Measurements from ENCODE around the gene ZNF341. TPM values are rescaled to one million over a fixed set of nuclear protein-coding genes. Genes with fewer than 3 reads are reported as not detected.

The ZNF341 gene
- total and polyA plus RNA-seq, 8 donors = 0.58 to 6.2 (median 1.9) TPM

- intact Hi-C loops (cut with DNase I; ENCODE audit: low total_unique reads) = no loop called here
- TF ChIP-seq POLR2AphosphoS5 (IDR thresholded peaks at IDR 0.05) (peak; percentile 22 to 80 (median 52)), EP300 (IDR thresholded peaks at IDR 0.05) (no peak)
- H3K9me3 ChIP-seq = no peaks in the 10 kb centered on the region
- H3K27me3 ChIP-seq = no peaks in the 10 kb centered on the region
- H3K36me3 ChIP-seq = peaks cover 0 to 3% (median 1%) of the 10 kb centered on the region in 4 donors
- WGBS, 5 donors = 3 to 15% (median 3%) methylated on average over 10 to 46 of the region's 46 CpGs
- H3K27ac ChIP-seq = peak within 1 kb of the TSS; percentile 68 to 87 (median 82)
- H3K4me1 ChIP-seq = peaks cover 12 to 21% (median 18%) of the 10 kb centered on the region in 4 donors
- H3K4me3 ChIP-seq = peak within 1 kb of the TSS; percentile 80 to 95 (median 88)
- peak; percentile 91 to 98 for DNase-seq
Observed at GRCh38 chr20:33719989-33720709, 11.6 kb upstream of the ZNF341 start, which contains the start of gene PXMP4. PXMP4 (minus strand) TSS chr20:33720310; CDS start chr20:33720207, 103 bp downstream.

DNA sequence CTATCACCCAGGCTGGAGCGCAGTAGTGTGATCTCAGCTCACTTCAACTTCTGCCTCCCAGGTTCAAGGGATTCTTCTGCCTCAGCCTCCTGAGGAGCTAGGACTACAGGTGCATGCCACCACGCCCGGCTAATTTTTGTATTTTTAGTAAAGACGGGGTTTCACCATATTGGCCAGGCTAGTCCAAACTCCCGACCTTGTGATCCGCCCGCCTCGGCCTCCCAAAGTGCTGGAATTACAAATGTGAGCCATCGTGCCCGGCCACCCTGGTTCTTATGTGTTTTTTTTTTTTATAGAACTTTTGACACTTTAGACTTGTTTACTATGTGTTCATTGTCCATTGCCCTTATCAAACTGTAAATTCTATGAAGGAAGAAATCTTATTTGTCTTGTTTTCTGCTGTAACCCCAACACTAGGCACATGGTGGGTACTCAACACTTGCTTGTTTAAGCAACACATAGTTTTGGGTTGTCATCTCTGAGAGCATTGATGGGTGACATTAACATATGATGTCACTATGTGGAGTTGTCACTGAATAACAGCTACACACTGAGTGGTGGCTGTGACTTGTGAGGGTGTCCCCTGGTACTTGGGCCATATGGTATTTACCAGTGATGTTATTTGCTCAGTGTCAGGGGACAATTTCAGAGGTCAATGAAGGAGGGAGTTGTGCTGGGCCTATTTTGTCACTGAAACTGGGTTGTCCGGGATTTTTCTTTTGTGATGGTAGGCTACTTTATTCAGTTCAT lies 10.2 kb upstream of the ZNF341 start:
- no peaks in the 10 kb centered on the region for H3K36me3 ChIP-seq
- no peaks in the 10 kb centered on the region for H3K27me3 ChIP-seq
- H3K9me3 ChIP-seq = no peaks in the 10 kb centered on the region
- 90 to 94% (median 92%) methylated on average over 11 of the region's 11 CpGs for WGBS, 5 donors
- intact Hi-C loops (cut with DNase I; ENCODE audit: low total_unique reads) = no loop called here
- no peak overlapping the region for H3K27ac ChIP-seq
- DNase-seq = no peak
- H3K4me1 ChIP-seq = peaks cover 12 to 21% (median 18%) of the 10 kb centered on the region in 4 donors
- TF ChIP-seq EP300 (IDR thresholded peaks at IDR 0.05) (no peak), POLR2A (IDR thresholded peaks at IDR 0.05) (no peak), POLR2AphosphoS5 (IDR thresholded peaks at IDR 0.05) (no peak)
- TF ChIP-seq, protein P1, sequence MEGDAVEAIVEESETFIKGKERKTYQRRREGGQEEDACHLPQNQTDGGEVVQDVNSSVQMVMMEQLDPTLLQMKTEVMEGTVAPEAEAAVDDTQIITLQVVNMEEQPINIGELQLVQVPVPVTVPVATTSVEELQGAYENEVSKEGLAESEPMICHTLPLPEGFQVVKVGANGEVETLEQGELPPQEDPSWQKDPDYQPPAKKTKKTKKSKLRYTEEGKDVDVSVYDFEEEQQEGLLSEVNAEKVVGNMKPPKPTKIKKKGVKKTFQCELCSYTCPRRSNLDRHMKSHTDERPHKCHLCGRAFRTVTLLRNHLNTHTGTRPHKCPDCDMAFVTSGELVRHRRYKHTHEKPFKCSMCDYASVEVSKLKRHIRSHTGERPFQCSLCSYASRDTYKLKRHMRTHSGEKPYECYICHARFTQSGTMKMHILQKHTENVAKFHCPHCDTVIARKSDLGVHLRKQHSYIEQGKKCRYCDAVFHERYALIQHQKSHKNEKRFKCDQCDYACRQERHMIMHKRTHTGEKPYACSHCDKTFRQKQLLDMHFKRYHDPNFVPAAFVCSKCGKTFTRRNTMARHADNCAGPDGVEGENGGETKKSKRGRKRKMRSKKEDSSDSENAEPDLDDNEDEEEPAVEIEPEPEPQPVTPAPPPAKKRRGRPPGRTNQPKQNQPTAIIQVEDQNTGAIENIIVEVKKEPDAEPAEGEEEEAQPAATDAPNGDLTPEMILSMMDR (IDR thresholded peaks at IDR 0.05) = no peak
- H3K4me3 ChIP-seq = no peak overlapping the region

DNA sequence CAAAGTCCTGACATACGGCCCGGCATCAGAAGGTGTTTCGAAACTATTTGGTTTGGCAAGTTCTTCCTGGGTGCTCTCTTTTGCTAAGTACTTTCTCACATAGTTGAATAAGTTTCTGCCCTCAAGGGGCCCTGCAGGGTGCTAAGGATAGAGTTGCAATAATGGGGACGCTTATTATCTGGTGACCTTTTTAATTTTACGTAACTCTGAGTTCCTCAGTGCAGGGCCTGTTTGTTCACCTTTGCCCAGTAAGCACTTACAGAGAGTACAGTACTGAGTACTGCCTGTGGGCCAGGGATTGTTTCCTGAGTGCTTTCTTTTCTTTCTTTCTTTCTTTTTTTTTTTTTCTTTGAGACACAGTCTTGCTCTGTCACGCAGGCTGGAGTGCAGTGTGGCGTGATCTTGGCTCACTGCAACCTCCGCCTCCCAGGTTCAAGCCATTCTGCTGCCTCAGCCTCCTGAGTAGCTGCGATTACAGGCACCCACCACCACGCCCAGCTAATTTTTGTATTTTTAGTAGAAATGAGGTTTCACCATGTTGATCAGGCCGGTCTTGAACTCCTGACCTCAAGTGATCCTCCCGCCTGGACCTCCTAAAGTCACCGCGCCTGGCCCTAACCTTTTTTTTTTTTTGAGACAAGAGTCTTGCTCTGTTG lies 7.2 kb upstream of the ZNF341 start:
- intact Hi-C loops (cut with DNase I; ENCODE audit: low total_unique reads) = no loop called here
- Histone ChIP-seq H3K4me1 (peaks cover 2 to 9% (median 8%) of the 10 kb centered on the region in 4 donors), H3K4me3 (no peak overlapping the region), H3K9me3 (no peaks in the 10 kb centered on the region), H3K27me3 (no peaks in the 10 kb centered on the region), H3K36me3 (no peaks in the 10 kb centered on the region), H3K27ac (peak overlapping the region in 3 of 5 donors; percentile 5 to 51 (median 13))
- 63 to 76% (median 67%) methylated on average over 14 of the region's 14 CpGs for WGBS, 5 donors
- DNase-seq = peak; percentile 53 to 58
- TF ChIP-seq POLR2AphosphoS5 (IDR thresholded peaks at IDR 0.05) (no peak), POLR2A (IDR thresholded peaks at IDR 0.05) (no peak), EP300 (IDR thresholded peaks at IDR 0.05) (no peak)
- TF ChIP-seq, protein P1 (IDR thresholded peaks at IDR 0.05) = no peak

- H3K27me3 ChIP-seq = no peaks in the 10 kb centered on the region
- H3K9me3 ChIP-seq = no peaks in the 10 kb centered on the region
- TF ChIP-seq POLR2A (IDR thresholded peaks at IDR 0.05) (no peak), EP300 (IDR thresholded peaks at IDR 0.05) (no peak)
- no peak overlapping the region for H3K27ac ChIP-seq
- no peak for DNase-seq
- intact Hi-C loops (cut with DNase I; ENCODE audit: low total_unique reads) = no loop called here
- H3K4me3 ChIP-seq = no peak overlapping the region
- H3K4me1 ChIP-seq = peaks cover 0 to 2% (median under 1%) of the 10 kb centered on the region in 4 donors
- no peaks in the 10 kb centered on the region for H3K36me3 ChIP-seq
- 71 to 76% (median 75%) methylated on average over 7 of the region's 7 CpGs for WGBS, 5 donors
Observed at GRCh38 chr20:33725607-33726264, 6.1 kb upstream of the ZNF341 start.

GRCh38 chr20:33727115-33727479 lies 4.7 kb upstream of the ZNF341 start:
- 88 to 97% (median 89%) methylated on average over 5 of the region's 5 CpGs for WGBS, 5 donors
- no peak for DNase-seq
- no peaks in the 10 kb centered on the region for H3K27me3 ChIP-seq
- H3K4me3 ChIP-seq = no peak overlapping the region
- H3K9me3 ChIP-seq = no peaks in the 10 kb centered on the region
- H3K27ac ChIP-seq = no peak overlapping the region
- TF ChIP-seq POLR2AphosphoS5 (IDR thresholded peaks at IDR 0.05) (no peak), POLR2A (IDR thresholded peaks at IDR 0.05) (no peak), EP300 (IDR thresholded peaks at IDR 0.05) (no peak)
- TF ChIP-seq, protein P1 (IDR thresholded peaks at IDR 0.05) = no peak
- H3K4me1 ChIP-seq = peaks cover 5 to 9% (median 7%) of the 10 kb centered on the region in 4 donors
- intact Hi-C loops (cut with DNase I; ENCODE audit: low total_unique reads) = no loop called here
- H3K36me3 ChIP-seq = no peaks in the 10 kb centered on the region
